ENCODE measurements around the gene CACNA1G.

The CACNA1G gene

DNA sequence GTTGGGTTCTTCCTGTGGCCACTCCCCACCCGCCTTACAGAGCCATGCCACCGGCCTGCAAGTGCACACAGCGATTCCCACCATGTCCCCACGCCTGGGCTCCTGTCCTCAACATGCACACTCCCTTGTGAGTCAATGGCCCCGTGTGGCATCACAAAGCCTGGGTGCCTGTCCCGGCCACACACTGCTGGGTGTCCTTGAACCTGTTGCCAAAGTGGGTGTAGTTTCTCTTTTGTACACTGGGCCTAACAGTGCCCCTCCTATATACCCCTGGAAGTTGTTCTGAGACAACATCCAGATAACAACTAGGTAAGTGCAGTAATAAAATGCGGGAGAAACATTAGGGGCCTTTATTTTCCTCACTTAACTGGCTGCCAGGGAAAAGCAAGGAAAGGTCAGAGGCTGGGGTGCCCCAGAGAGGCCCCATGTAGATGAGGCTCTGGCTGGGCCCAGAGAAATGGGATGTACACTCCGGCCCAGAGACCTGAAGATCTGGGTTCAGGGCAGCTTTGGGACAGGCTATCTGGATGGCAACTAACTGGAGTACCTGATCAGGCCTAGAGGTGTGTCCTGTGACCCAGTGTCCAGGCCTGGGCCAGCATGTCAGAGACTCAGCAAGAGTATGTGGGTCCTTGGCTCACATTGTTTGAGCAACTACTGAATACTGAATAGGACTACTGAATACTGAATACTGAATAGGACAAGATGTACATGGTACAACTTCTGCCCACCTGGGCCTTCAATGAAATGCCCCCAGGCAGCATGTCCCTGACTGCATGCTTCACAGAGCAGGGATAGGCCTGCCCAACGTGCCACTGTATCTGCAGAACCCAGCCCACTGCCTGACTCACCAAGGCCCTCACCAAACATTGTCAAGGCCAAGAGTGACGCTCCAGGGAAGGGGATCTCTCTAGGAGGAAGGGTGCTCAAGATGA, 82.5 kb downstream of the CACNA1G start:
- no peak for DNase-seq

DNA sequence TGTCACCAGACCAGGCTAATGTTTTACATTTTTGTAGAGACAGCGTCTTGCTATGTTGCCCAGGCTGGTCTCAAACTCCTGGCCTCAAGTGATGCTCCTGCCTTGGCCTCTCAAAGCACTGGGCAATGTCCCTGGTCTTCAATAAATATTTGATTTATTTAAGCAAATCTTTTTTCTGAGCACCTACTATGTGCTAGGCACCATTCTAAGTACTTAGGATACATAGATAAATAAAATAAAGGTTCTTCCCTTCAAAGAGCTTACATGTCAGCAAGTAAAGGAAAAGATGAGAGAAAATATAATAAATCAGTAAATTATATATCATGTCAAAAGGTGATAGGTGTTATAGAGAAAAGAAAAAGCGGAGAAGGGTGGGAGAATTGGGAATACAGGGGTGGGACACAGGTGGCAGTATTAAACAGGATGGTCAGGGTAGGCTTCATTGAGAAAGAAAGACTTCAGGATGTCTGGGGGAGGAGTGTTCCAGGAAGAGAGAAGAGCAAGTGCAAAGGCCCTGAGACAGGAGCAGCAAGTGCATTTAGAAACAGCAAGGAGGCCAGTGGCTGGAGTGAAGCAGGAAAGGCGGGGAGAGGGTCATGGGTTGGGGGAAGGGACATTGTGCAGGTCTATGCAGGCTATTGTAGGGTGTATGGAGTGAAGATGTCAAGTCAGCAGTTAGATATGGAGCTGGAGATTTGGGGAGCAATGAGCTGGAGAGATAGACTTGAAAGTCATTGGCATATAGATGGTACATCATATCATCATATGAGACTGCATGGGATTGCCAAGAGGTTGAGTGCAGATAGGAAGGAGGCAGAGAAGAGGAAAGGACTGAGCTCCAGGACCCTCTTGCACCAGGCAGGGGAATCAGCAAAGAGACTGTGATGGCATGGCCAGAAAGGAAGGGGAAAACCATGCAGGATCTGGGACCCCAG, 85.5 kb downstream of the CACNA1G start:
- no peak for DNase-seq

DNA sequence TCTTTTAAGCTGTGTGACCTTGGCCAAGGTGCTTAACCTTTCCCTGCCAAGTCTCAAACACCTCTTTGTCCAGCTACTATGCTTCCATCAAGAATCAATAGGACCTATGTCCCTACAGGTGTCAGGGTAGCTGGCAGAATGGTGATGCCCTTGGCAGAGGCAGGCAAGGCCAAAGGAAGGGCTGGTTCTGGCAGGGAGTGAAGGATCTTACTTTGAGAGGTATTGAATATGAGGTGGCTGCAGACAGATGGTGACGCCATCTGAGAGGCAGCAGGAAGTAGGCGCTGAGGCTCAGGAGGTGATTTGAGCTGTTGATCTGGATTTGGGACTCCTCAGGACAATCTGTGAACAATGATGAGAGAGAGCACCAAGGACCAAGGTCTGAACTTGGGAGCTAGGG, 86.7 kb downstream of the CACNA1G start:
- no peak for DNase-seq

DNA sequence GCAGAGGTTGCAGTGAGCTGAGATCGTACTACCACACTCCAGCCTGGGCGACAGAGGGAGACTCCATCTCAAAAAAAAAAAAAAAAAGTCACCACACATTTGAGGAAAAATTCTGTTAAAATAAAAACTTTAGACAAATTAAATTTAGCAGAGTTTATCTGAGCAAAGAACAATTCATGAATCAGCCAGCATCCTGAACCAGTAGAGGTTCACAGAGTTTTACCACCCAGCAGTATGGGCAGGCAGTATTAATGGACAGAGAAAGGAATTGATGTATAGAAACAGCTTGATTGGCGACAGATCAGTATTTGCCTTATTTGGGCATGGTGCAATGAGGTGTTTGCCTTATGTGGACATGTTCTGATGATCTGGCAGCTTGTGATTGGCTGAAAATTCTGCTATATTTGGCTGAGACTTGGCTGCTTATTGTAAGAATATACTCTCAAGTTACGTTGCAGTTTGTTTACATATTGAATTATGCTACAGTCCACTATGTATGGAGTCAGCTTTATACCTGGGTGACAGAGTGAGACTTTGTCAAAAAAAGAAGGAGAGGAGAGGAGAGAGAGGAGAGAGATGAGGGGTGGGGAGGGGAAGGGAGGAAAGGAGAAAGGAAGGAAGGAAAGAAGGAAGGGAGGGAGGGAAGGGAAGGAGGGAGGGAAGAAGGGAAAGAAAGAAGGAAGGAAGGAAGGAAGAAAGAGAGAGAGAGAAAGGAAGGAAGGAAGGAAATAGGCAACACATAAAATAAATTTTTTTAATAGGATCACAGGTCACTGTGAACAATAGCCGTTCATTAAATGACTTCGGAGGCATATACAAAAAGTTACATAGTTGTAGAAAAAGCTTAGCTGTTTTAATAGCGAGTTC, 88.8 kb downstream of the CACNA1G start:
- no peak for DNase-seq

DNA sequence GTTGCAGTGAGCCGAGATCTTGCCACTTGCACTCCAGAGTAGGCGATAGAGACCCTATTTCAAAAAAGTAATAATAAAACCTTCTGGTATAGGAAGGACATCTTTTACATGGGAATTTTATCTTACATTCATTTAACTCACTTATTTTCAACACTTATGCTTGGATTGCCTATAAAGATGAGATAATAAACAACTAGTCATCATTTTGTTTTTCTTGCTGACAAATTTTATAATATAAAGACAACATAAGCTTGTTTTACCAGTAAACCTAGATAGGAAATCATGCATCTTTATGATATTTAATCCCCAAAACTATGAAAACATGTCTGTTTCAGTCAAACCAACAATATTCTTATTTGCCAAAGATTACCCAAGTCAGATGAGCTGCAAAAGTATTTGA, 91.1 kb downstream of the CACNA1G start:
- no peak for DNase-seq

DNA sequence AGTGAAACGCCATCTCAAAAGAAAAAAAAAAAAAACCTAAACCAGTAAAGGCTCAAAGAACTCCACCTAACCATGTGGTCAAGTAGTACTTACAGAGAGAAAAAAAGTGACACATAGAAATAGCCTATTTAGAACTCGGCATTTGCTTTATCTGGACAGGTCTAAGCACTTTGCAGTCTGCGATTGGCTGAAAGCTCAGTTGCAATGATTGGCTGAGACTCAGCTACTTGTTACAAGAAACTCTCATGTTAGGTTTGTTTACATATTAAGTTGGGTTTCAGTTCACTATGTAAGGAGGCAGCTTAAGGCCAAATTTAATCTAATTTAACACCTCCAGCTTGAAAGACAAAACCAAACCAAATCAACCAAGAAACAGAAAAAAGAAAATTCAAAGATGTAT, 93.2 kb downstream of the CACNA1G start:
- DNase-seq = no peak

- no peak for DNase-seq
Measured at GRCh38 chr17:50656509-50656908, 96.0 kb downstream of the CACNA1G start.

GRCh38 chr17:50657054-50657453, 96.5 kb downstream of the CACNA1G start:
- DNase-seq = no peak

- no peak for DNase-seq
Measured at GRCh38 chr17:50657627-50658026, 97.1 kb downstream of the CACNA1G start.

GRCh38 chr17:50658616-50659015, 98.1 kb downstream of the CACNA1G start:
- no peak for DNase-seq

DNA sequence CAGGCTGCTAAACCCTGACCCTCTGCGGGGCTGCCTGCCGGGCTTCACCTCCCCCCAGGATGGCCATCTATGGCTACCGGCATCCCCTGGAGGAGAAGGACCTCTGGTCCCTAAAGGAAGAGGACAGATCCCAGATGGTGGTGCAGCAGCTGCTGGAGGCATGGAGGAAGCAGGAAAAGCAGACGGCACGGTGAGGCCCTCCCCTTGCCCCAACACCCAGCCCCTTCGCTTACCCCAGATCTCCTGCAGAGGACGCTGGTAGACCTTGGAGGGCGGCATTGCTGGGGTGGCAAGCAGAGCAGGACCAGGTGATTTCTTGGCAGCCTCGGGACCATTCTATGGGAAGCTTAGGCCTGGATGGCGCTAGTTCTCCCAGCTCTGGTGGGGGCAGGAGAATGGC, 98.7 kb downstream of the CACNA1G start:
- DNase-seq = no peak

GRCh38 chr17:50660042-50660886, 99.7 kb downstream of the CACNA1G start:
- DNase-seq = no peak

GRCh38 chr17:50660887-50661345, 100.4 kb downstream of the CACNA1G start:
- DNase-seq = no peak

DNA sequence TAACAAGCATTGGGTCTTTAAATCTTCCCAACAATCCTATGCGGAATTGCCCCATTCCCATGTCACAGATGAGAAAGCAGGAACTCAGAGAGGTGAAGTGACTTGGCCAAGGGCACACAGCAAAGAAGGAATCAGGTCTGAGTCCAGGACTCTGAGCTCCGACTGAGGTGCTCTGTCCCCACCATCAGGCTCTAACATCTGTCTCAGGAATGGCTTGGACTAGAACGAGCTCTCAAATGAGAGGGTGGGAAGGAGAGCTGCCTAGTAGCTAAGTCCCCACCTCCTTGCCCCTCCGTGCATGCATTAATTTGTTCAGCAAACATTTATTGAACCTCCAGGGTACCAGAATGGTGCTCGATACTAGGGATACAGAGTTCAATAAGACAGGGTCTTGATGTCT, 100.8 kb downstream of the CACNA1G start:
- DNase-seq = no peak

GRCh38 chr17:50661795-50662391, 101.4 kb downstream of the CACNA1G start:
- no peak for DNase-seq

DNA sequence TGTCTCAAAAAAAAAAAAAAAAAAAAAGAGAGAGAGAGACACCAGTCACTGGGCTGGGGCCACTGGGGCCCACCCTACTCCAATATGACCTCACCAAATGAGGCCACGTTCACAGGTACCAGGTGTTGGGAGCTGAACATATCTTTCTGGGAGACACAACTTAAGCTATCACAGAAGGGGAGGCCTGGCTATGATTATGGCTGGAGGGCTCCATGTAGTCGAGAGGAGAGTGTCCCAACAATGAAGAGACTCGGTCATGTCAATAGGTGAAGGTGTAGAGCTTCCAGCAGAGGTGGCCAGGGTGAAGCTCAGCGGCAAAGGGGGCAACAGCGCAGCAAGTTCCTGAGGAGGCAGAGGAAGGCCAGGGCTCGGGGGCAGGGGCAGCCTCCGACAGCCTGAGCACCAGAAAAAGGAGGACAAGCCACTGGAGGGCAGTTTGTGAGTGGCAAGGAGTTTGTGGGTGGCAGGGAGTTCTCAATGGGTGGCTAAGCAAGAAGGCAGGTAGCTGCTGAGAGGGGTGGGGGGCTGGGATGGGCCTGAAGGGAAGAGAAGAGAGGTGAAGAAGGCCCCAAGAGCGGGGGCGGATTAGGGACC, 102.2 kb downstream of the CACNA1G start:
- DNase-seq = no peak

DNA sequence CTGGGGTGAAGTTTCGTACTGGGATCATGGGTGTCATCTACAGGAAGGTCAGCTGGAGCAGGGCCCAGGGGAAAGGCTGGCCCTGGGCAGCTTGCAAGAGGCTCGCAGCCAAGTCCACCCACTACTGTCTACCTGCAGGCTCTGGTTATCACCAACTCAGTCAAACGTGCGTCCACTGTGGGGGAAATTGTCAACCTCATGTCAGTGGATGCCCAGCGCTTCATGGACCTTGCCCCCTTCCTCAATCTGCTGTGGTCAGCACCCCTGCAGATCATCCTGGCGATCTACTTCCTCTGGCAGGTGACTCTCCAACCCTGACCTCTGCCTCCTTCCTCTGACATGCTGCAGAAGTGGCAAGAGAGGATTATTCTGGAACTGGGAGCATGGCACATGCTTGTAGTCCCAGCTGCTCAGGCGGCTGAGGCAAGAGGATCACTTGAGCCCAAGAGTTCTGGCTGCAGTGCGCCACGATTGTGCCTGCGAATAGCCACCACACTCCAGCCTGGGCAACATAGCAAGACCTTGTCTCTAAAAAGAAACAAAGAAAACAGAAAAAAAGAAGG, 103.4 kb downstream of the CACNA1G start:
- DNase-seq = no peak

GRCh38 chr17:50664788-50665458, 104.4 kb downstream of the CACNA1G start:
- DNase-seq = no peak
